Gastrocnemius medialis (tissue), 4 donors: Measurements from ENCODE around the gene NME3. TPM values are rescaled to one million over a fixed set of nuclear protein-coding genes. Genes with fewer than 3 reads are reported as not detected.

Experiments
- ATAC-seq, 2 donors: fragments of 150-250 bp; one replicate each; pipeline ENCODE4 v1.9.1; 2016
- DNase-seq, 2 donors: peaks; one replicate each; pipeline ENCODE4 v3.0.0-alpha.2; 2019
- H3K27ac ChIP-seq, 4 donors: fragments of 200-600 bp; sonication (generic); 1 replicate in 1 of 4; 2 replicates in 3 of 4; pipeline ENCODE4 v1.5.1; 2016 to 2018; ENCODE audit warnings: mild to moderate bottlenecking in 2 of 4, moderate library complexity in 1 of 4
- H3K27me3 ChIP-seq, 3 donors: fragments of 200-600 bp; sonication (generic) in 2 of 3; 1 replicate in 1 of 3; 2 replicates in 2 of 3; pipeline versions ENCODE4 v1.5.1 to v1.6.0; 2016 to 2019; ENCODE audit warnings: mild to moderate bottlenecking in 1 of 3, moderate library complexity in 1 of 3
- H3K36me3 ChIP-seq, 2 donors: fragments of 200-600 bp; sonication (generic) in 1 of 2; one replicate each; pipeline ENCODE4 v1.5.1; 2017 to 2018
- H3K4me1 ChIP-seq, 2 donors: fragments of 200-600 bp; sonication (generic) in 1 of 2; one replicate each; pipeline ENCODE4 v1.5.1; 2016 to 2017; ENCODE audit warnings: mild to moderate bottlenecking in 2 of 2
- H3K4me3 ChIP-seq, 4 donors: fragments of 200-600 bp; sonication (generic) in 3 of 4; 1 replicate in 1 of 4; 2 replicates in 3 of 4; pipeline ENCODE4 v1.5.1; 2016 to 2019; ENCODE audit warnings: mild to moderate bottlenecking in 2 of 4
- H3K9me3 ChIP-seq, 3 donors: fragments of 200-600 bp; sonication (generic) in 2 of 3; 1 replicate in 1 of 3; 2 replicates in 2 of 3; pipeline ENCODE4 v1.5.1; 2016 to 2019
- POLR2A ChIP-seq, 2 donors: fragments of 450-650 bp; IDR thresholded peaks; one replicate each; pipeline ENCODE4 v1.6.1; 2017; ENCODE audit warnings: antibody characterized with exemption in 2 of 2, mild to moderate bottlenecking in 2 of 2, moderate library complexity in 2 of 2
- in situ Hi-C, 4 donors: fragments of 200-750 bp; cut with MboI; loops; one replicate each; pipeline versions ENCODE4 v1.15.0 to v1.8.0; 2017; ENCODE audit warnings: low sequenced_read_pairs in 4 of 4
- intact Hi-C: fragments of 100-400 bp; cut with DNase I; formaldehyde crosslinking; loops from one replicate; pipeline ENCODE4 v1.15.1; 2023; ENCODE audit warnings: low total_unique reads
- total RNA-seq, 4 donors: library from RNA; depleted of rRNA; stranded (reverse); fragments of >200 nt; gene quantifications; one replicate each; pipeline versions ENCODE4 v1.1.0 to v1.2.3, GENCODE V29; 2016
- TF ChIP-seq, protein P1 (sequence below), 5 experiments: fragments of 450-650 bp in 3 of 5; fragments of 200-600 bp in 2 of 5; sonication (generic) in 2 of 5; IDR thresholded peaks in 4 of 5; conservative IDR thresholded peaks in 1 of 5; 1 replicate in 4 of 5; 2 replicates in 1 of 5; pipeline ENCODE4 v1.5.1; 2016 to 2019; ENCODE audit warnings: antibody characterized with exemption in 5 of 5, mild to moderate bottlenecking in 3 of 5, moderate library complexity in 3 of 5

The NME3 gene
- total RNA-seq, 4 donors from 2014 or later, result 18.1 to 41.4 (median 34.2) TPM

DNA sequence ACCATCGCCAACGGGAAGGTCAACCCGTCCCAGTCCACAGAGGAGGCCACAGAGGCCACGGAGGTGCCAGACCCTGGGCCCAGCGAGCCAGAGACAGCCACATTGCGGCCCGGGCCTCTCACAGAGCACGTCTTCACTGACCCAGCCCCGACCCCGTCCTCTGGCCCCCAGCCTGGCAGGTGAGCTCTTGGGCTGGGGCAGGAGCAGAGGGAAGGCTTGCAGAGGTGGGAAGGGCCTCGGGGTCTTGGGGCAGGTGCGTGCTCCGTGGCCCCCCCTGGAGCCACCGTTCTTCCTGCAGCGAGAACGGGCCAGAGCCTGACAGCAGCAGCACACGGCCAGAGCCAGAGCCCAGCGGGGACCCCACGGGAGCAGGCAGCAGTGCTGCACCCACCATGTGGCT is 5.1 kb downstream of the NME3 start:
- no peaks in the 10 kb centered on the region for H3K9me3 ChIP-seq
- in situ Hi-C loops (no loop called here), intact Hi-C loops (no loop called here)
- DNase-seq (no peak), ATAC-seq (no peak)
- peaks cover 0 to 65% of the 10 kb centered on the region in 2 donors for H3K36me3 ChIP-seq
- H3K27me3 ChIP-seq, result no peaks in the 10 kb centered on the region
- TF ChIP-seq, protein P1, sequence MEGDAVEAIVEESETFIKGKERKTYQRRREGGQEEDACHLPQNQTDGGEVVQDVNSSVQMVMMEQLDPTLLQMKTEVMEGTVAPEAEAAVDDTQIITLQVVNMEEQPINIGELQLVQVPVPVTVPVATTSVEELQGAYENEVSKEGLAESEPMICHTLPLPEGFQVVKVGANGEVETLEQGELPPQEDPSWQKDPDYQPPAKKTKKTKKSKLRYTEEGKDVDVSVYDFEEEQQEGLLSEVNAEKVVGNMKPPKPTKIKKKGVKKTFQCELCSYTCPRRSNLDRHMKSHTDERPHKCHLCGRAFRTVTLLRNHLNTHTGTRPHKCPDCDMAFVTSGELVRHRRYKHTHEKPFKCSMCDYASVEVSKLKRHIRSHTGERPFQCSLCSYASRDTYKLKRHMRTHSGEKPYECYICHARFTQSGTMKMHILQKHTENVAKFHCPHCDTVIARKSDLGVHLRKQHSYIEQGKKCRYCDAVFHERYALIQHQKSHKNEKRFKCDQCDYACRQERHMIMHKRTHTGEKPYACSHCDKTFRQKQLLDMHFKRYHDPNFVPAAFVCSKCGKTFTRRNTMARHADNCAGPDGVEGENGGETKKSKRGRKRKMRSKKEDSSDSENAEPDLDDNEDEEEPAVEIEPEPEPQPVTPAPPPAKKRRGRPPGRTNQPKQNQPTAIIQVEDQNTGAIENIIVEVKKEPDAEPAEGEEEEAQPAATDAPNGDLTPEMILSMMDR (IDR thresholded peaks at IDR 0.05 in 4 of 5, conservative IDR thresholded peaks at IDR 0.05 in 1 of 5), result no peak
- no peak for TF ChIP-seq POLR2A (IDR thresholded peaks at IDR 0.05)
- H3K4me1 ChIP-seq, result peaks cover 8 to 11% of the 10 kb centered on the region in 2 donors
- no peak overlapping the region for H3K4me3 ChIP-seq
- no peak overlapping the region for H3K27ac ChIP-seq

DNA sequence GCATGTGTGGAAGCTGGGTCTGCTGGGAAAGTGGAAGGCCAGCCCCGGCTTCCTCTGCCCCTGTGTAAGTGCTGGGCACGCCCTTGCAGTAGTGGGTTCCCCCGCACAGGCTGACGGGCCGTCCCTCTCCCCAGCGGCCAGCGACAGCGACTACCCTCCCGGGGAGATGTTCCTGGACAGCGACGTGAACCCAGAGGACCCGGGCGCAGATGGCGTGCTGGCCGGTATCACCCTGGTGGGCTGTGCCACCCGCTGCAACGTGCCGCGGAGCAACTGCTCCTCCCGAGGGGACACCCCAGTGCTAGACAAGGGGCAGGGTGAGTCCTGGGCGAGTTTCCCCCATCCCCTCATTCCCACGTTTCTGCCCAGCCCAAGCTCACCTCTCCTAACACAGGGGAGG is 5.5 kb downstream of the NME3 start:
- Histone ChIP-seq H3K27me3 (no peaks in the 10 kb centered on the region), H3K36me3 (peaks cover 0 to 69% of the 10 kb centered on the region in 2 donors), H3K9me3 (no peaks in the 10 kb centered on the region), H3K4me3 (no peak overlapping the region), H3K4me1 (peaks cover 8 to 9% of the 10 kb centered on the region in 2 donors), H3K27ac (no peak overlapping the region)
- ATAC-seq (no peak), DNase-seq (no peak)
- TF ChIP-seq, protein P1 (IDR thresholded peaks at IDR 0.05 in 4 of 5, conservative IDR thresholded peaks at IDR 0.05 in 1 of 5), result no peak
- no peak for TF ChIP-seq POLR2A (IDR thresholded peaks at IDR 0.05)
- intact Hi-C loops, result no loop called here
- in situ Hi-C loops, result no loop called here

DNA sequence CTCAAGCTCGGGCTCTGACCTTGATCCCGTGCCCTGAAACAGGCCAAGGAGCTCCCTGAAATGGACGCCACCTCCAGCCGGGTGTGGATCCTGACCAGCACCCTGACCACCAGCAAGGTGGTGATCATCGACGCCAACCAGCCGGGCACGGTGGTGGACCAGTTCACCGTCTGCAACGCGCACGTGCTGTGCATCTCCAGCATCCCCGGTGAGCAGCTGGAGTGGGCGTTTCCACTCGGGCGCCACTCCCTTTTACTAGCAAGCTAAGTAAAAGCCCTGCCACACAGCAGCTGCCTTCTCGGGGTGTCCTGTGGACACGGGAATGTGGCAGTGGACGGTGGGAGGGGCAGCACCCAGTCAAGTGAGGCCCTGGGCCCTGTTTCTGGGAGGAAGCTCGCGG is 6.4 kb downstream of the NME3 start:
- intact Hi-C loops (loop anchor here (5.0 kb wide), 1 partner anchor 338 kb away; no protein-coding TSS in a partner anchor), in situ Hi-C loops (no loop called here)
- Histone ChIP-seq H3K4me1 (peaks cover under 1 to 3% of the 10 kb centered on the region in 2 donors), H3K36me3 (peaks cover 0 to 78% of the 10 kb centered on the region in 2 donors), H3K4me3 (no peak overlapping the region), H3K27me3 (no peaks in the 10 kb centered on the region), H3K9me3 (no peaks in the 10 kb centered on the region), H3K27ac (no peak overlapping the region)
- TF ChIP-seq, protein P1 (IDR thresholded peaks at IDR 0.05 in 4 of 5, conservative IDR thresholded peaks at IDR 0.05 in 1 of 5), result no peak
- TF ChIP-seq POLR2A (IDR thresholded peaks at IDR 0.05), result no peak
- DNase-seq (no peak), ATAC-seq (no peak)

DNA sequence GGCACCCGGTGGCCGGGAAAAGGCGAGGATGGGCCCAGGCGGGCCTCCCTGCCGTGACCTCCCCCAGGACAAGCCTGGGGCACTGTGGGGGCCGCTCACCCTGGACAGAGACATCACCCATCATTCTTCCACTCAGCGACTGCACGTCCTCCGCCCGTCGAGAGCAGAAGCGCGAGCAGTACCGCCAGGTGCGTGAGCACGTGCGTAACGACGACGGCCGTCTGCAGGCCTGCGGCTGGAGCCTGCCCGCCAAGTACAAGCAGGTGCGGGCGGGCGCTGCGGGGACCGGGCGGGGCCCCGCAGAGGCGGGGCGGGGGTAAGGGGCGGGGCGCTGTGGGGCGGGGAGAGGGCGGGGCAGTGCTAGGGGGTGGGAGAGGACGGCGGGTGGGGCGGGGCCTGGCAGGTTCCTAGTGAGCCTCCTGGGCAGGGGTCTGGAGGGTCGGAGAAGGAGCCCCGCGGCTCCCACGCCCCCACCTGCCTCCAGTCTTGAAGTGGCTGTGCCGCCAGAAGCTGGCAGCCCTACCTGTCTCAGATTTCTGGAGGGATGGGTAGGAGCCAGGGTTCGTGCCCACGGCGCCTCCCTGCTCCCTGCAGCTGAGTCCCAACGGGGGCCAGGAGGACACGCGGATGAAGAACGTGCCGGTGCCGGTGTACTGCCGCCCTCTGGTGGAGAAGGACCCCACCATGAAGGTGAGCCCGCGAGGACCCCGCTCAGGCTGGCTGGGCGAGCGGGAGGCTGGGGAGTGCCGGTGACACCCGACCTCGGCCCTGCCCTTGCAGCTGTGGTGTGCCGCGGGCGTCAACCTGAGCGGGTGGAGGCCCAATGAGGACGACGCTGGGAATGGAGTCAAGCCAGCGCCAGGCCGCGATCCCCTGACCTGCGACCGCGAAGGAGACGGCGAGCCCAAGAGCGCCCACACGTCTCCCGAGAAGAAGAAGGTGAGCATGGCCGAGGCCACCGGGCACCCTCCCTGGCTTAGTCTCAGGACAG is 7.5 kb downstream of the NME3 start:
- H3K36me3 ChIP-seq, result peaks cover 0 to 80% of the 10 kb centered on the region in 2 donors
- TF ChIP-seq, protein P1 (IDR thresholded peaks at IDR 0.05 in 4 of 5, conservative IDR thresholded peaks at IDR 0.05 in 1 of 5), result peak in 1 of 5 experiments; percentile 18
- TF ChIP-seq POLR2A (IDR thresholded peaks at IDR 0.05), result no peak
- peak in 1 of 2 donors; percentile 15 for ATAC-seq
- in situ Hi-C loops (no loop called here), intact Hi-C loops (loop anchor here (5.0 kb wide), 1 partner anchor 337 kb away; no protein-coding TSS in a partner anchor)
- H3K9me3 ChIP-seq, result no peaks in the 10 kb centered on the region
- DNase-seq, result no peak
- H3K27ac ChIP-seq, result no peak overlapping the region
- no peak overlapping the region for H3K4me3 ChIP-seq
- H3K27me3 ChIP-seq, result no peaks in the 10 kb centered on the region
- no peaks in the 10 kb centered on the region for H3K4me1 ChIP-seq
